Activated T-cell treated with anti-CD3 and anti-CD28 coated beads for 24 hours (primary cell): ENCODE data around the gene REC8.
A peak's percentile ranks its signal among the peaks of the same experiment; 100 is the strongest.

Source experiments
- DNase-seq: peaks from one replicate; pipeline ENCODE4 v3.0.0-alpha.2; 2020; ENCODE audit warnings: low read depth

The REC8 gene

GRCh38 chr14:24138396-24139271 is 33.2 kb upstream of the REC8 start:
- no peak for DNase-seq

DNA sequence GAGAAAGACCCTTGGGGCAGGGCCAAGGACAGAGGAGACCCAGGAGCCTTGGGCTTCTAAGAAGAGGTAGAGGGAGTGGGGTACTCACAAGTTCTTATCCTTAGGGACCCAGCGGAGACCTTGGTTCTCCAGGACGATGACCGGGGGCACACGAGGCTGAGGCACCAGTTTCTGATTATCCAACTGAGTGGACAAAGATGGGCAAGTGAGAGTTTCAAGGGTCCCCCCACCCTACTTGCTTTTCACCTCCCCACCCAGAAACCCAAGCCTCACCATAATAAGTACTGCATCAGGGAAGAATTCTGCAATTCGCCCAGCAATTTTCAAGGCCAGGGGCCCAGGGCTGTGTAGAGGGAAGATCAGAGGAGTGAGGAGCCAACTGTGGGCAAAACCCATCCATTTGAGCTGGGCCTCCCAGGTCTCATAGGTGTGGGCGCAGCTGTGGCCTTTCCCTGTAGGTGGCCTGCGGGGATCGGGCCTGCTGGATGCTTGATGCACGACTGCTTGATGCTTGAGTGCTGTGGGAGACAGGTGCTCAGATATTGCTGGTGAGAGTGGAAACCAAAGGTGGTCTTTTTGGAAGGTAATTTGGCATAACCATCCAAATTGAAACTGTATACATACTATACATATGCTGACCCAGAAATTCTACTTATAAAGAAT is 32.5 kb upstream of the REC8 start:
- DNase-seq, result no peak

DNA sequence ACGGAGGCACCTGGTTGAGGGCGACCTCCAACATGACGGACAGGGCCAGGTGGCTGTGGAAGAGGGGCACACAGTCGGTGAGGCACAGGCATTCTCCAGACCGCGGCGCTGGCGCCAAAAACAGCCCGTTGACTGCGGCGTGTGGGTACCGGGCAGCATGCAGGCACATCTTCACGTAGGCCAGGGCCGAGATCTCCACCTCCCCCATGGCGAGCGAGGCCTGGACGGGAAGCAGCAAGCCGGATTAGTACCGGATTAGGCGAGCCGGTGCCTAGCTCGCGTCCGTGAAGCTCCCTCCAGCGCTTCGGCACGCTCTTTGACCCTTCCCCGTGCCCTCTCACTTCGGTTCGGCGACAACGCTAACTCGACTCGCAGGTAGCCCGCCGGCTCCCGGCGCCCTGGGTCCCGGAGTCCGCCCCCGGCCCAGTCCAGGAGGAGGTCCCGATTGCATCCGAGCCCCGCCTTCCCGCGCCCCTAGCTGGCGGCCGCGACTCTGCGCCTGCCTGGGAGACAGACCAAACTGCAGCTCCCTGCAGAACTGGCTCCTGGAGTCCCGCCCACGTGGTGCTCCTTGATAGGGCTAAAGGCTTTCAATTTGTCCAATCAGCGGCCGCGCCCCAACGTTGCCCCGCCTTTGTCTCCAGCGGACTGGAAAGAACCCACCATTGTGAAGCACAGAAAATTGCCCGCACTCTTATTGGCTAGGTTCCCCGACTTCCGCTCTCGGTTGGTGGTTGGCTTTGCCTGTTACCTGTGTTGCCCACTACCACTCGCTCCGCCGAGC is 30.6 kb upstream of the REC8 start, which contains the start of gene EMC9:
Gene EMC9, minus strand, starts transcription at position 495 of the 784 bp plus-strand sequence. Its CDS starts 287 bp downstream, at position 208.
- peak; percentile 100 for DNase-seq

GRCh38 chr14:24143511-24143910 is 28.4 kb upstream of the REC8 start:
- no peak for DNase-seq

DNA sequence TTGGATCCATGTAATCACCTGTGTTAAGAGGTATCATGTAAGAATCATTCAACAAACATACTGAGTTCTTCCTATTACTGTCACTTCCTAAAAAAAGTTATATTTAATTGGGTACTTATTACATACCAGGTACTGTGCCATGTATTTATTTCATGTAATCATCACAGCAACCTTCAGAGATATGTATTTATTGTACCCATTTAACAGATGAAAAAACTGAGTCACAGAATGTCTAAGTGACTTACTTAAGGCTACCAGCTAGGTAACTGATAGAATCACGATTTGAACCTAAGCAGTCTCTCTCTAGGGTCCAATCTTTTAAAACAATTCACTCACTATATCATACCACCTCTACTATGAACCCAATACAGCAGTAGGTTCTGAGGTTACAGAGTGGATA is 27.4 kb upstream of the REC8 start:
- no peak for DNase-seq

DNA sequence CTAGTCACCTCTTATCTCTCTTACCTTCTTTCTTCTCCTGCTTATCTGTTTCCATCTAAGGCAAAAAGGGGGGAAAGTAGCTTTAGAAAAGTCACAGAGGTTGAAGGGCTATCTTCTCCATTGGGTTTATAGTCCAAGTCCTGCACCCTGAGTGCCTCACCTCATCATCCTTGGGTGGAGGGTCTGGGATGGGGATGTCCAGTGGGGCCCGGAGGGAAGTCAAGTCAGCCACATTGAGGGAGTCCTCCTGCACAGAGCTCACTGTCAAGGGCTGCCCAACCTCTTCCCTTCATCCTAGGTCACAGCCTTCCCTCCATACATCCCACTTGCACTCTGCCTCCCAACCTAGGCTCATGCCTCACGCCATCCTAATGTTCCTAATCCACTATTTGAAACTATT is 26.7 kb upstream of the REC8 start:
- no peak for DNase-seq

- no peak for DNase-seq
Measured at GRCh38 chr14:24145690-24146452, 26.0 kb upstream of the REC8 start.

GRCh38 chr14:24146453-24146977 is 25.4 kb upstream of the REC8 start, which contains the start of gene PSME2:
TSS of gene PSME2 (minus strand) at chr14:24146610. CDS start at chr14:24146581, 29 bp downstream.
- peak; percentile 86 for DNase-seq

DNA sequence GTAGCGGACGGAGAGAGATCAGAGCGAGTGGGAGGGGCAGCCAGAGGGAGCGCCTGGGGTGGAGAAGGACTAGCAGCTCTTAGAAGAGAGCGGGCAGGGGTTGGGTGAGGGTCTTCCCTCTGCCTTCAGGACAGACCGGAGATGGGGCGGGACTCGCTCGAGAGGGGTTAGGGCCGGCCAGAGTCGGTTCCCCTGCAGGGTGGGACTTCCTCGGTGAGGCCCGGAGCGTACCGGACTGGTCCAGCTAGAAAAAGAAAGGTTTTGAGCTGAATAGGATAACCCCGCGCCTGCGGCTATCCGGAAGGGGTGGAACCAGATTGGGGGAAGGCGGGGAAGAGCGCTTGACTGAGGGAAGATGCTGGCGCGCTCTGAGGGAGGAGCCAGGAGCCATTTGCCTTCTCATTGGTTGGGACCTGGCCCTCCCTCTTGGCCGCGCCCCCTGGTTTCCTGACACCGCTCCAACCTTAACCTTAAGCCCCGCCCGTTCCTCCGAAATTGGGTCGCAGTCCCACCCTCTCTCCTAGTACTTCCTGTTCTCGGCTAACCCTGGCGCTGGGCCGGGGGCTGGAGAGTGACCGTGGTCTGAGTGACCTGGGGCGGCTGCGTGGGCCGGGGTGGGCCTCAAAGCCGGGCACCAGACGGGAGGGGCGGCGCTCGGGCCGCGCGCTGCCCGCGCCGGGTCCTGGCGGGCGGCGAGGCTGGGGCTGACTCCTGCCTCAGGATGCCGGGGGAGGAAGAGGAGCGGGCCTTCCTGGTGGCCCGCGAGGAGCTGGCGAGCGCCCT is 24.7 kb upstream of the REC8 start, which contains the start of gene RNF31:
Gene RNF31, plus strand, starts transcription at position 521 of the 783 bp plus-strand sequence. Its CDS starts 201 bp downstream, at position 722.
- DNase-seq, result peak; percentile 96

DNA sequence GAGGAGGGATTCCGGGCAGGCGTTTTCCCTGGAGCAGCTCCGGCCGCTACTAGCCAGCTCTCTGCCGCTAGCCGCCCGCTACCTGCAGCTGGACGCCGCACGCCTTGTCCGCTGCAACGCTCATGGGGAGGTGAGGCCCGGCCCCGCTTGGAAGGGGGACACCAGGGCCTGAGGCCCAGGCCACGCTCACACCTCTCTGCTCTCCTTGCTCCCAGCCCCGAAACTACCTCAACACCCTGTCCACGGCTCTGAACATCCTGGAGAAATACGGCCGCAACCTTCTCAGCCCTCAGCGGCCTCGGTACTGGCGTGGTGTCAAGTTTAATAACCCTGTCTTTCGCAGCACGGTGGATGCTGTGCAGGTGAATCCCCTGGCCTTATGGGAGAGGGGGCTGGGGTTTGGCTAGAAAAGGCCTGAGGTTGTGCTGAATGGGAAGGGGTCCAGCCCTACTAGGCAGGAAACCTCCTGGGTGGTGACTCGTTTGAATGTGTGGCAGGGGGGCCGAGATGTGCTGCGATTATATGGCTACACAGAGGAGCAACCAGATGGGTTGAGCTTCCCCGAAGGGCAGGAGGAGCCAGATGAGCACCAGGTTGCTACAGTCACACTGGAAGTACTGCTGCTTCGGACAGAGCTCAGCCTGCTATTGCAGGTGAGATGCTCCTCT is 24.0 kb upstream of the REC8 start:
- no peak for DNase-seq

DNA sequence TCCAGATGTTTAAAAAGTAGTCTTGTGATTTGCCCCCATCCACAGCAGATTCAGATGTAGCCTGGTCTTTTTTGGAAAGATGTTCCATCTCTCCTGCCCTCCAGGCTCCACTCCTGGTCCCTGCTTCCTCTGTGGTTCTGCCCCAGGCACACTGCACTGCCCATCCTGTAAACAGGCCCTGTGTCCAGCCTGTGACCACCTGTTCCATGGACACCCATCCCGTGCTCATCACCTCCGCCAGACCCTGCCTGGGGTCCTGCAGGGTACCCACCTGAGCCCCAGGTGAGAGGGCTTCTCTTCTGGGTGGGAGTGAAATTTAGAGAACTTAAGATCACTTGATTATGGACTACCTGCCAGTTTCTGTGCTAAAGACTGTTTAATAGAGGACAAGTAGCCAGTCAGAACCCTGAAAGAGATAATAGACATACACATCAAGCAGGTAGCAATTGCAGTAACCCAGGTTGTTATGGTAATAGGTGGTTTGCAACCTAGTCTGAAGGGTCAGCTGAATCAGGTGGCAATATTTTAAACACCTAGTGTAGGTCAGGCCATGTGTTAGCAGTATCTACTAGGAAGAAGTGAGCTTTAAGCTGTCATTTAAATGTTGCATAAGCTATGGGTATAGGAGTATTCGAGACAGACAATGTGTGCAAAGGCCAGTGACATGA is 22.4 kb upstream of the REC8 start:
- no peak for DNase-seq

- DNase-seq, result no peak
Measured at GRCh38 chr14:24150061-24150460, 21.8 kb upstream of the REC8 start.

DNA sequence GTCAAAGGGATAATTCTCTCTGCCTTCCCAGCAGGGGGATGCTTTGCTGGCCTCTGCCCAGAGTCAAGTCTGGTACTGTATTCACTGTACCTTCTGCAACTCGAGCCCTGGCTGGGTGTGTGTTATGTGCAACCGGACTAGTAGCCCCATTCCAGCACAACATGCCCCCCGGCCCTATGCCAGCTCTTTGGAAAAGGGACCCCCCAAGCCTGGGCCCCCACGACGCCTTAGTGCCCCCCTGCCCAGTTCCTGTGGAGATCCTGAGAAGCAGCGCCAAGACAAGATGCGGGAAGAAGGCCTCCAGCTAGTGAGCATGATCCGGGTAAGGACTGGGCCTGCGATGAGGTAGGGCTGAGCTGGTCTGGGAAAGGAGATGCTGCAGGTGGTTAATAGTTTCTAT is 21.3 kb upstream of the REC8 start:
- DNase-seq, result no peak

DNA sequence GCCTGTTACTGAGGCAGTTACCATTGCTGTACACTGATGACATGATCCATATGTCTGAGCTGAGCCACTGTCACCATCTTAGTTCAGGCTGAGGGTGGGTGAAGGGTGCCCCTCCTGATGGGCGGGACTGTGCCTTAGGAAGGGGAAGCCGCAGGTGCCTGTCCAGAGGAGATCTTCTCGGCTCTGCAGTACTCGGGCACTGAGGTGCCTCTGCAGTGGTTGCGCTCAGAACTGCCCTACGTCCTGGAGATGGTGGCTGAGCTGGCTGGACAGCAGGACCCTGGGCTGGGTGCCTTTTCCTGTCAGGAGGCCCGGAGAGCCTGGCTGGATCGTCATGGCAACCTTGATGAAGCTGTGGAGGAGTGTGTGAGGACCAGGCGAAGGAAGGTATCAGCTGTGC is 20.9 kb upstream of the REC8 start:
- no peak for DNase-seq

GRCh38 chr14:24151404-24152080 is 20.3 kb upstream of the REC8 start:
- DNase-seq, result no peak

DNA sequence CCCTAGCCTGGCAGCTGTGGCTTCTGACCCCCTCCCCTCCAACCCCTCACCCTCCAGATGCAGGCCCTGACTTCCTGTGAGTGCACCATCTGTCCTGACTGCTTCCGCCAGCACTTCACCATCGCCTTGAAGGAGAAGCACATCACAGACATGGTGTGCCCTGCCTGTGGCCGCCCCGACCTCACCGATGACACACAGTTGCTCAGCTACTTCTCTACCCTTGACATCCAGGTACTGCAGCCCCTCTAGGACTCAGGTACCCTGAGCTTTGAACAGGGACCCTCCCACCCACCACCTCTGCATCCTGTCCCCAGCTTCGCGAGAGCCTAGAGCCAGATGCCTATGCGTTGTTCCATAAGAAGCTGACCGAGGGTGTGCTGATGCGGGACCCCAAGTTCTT is 16.8 kb upstream of the REC8 start:
- DNase-seq, result no peak

GRCh38 chr14:24156840-24157239 is 15.0 kb upstream of the REC8 start:
- DNase-seq, result no peak

DNA sequence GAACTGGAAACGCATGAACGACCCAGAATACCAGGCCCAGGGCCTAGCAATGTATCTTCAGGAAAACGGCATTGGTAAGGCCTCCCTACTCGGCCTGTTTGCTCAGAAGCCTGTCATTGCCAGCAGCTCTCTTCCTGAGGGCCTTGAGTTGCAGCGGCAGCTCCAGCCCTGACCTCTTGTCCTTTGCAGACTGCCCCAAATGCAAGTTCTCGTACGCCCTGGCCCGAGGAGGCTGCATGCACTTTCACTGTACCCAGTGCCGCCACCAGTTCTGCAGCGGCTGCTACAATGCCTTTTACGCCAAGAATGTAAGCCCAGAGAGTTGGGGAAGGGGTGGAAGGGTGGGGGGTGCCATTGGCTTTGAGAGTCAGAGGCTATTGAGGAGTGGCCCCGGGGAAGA is 14.5 kb upstream of the REC8 start:
- DNase-seq, result no peak
